Fibroblast of mammary gland (primary cell): ENCODE measurements around the gene ZNF22.

Experiments
- DNase-seq: peaks from one replicate; pipeline ENCODE4 v3.0.0-alpha.2; 2010; ENCODE audit warnings: low read depth
- H3K4me3 ChIP-seq: 2 replicates; pipeline ENCODE4 v1.5.1; 2011; ENCODE audit warnings: low read depth, mild to moderate bottlenecking, low read length, moderate library complexity; ENCODE audit not compliant: control insufficient read depth
- CTCF ChIP-seq: conservative IDR thresholded peaks from 2 replicates; pipeline ENCODE4 v1.5.1; 2011; ENCODE audit warnings: low read depth, low read length, inconsistent platforms; ENCODE audit not compliant: control insufficient read depth, insufficient read depth

Gene ZNF22

GRCh38 chr10:44997105-44997748 is 3.5 kb upstream of the ZNF22 start:
- TF ChIP-seq CTCF: no peak
- H3K4me3 ChIP-seq: no peak overlapping the region
- DNase-seq: no peak

- TF ChIP-seq CTCF: no peak
- peak; percentile 89 for DNase-seq
- H3K4me3 ChIP-seq: no peak overlapping the region
Observed at GRCh38 chr10:44998146-44998631, 2.5 kb upstream of the ZNF22 start.

GRCh38 chr10:45000138-45000751 is 478 bp upstream of the ZNF22 start:
- DNase-seq: peak; percentile 97
- H3K4me3 ChIP-seq: peak overlapping the region; percentile 42
- no peak for TF ChIP-seq CTCF

- H3K4me3 ChIP-seq: peak overlapping the region; percentile 68
- peak; percentile 79 for DNase-seq
- TF ChIP-seq CTCF: peak; percentile 24
Observed at GRCh38 chr10:45001381-45002148, 842 bp downstream of the ZNF22 start.

- no peak for TF ChIP-seq CTCF
- no peak overlapping the region for H3K4me3 ChIP-seq
- no peak for DNase-seq
Observed at GRCh38 chr10:45003432-45004000, 2.8 kb downstream of the ZNF22 start.

- no peak for DNase-seq
- H3K4me3 ChIP-seq: no peak overlapping the region
- no peak for TF ChIP-seq CTCF
Observed at GRCh38 chr10:45004661-45005060, 3.9 kb downstream of the ZNF22 start.
